Regular cardiac myocyte (primary cell): Measurements from ENCODE around the gene PRSS57. TPM values are rescaled to one million over a fixed set of nuclear protein-coding genes. Genes with fewer than 3 reads are reported as not detected.

Experiments
- total RNA-seq: library from RNA; depleted of rRNA; stranded (reverse); fragments of >200 nt; gene quantifications from 2 replicates; pipeline ENCODE4 v1.2.3, GENCODE V29; 2014

The PRSS57 gene
- total RNA-seq, result not detected in 2 replicates

DNA sequence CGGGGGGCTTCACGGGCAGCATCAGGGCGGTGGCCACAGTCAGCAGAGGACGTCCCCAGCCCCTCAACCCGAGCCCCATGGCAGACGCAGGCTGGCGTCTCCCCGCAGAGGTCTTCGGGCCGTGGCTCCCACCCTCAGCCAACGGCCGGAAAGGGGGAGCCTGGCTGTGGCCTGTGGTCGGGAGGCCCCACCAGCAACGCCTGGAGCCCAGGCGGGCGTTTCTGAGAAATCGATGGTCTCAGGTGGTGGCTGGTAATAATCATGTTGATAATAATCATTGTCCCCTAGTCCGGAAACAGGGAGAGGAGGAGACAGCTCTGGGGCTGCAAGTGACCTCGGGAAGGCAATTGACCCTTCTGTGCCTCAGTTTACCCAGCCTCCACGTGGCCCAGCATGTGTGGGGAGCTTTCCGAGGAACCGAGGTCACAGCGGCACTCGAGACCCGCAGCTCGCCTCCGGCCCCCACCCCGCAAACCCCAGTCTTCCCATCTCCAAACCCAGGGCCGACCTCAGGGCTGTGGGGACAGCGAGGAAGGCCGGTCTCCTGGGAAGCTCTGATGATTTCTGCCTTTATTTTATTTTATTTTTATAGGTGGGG is at the start of gene PRSS57:
PRSS57 (minus strand) TSS at position 101 of the 598 bp plus-strand sequence; CDS start at position 79, 22 bp downstream.

DNA sequence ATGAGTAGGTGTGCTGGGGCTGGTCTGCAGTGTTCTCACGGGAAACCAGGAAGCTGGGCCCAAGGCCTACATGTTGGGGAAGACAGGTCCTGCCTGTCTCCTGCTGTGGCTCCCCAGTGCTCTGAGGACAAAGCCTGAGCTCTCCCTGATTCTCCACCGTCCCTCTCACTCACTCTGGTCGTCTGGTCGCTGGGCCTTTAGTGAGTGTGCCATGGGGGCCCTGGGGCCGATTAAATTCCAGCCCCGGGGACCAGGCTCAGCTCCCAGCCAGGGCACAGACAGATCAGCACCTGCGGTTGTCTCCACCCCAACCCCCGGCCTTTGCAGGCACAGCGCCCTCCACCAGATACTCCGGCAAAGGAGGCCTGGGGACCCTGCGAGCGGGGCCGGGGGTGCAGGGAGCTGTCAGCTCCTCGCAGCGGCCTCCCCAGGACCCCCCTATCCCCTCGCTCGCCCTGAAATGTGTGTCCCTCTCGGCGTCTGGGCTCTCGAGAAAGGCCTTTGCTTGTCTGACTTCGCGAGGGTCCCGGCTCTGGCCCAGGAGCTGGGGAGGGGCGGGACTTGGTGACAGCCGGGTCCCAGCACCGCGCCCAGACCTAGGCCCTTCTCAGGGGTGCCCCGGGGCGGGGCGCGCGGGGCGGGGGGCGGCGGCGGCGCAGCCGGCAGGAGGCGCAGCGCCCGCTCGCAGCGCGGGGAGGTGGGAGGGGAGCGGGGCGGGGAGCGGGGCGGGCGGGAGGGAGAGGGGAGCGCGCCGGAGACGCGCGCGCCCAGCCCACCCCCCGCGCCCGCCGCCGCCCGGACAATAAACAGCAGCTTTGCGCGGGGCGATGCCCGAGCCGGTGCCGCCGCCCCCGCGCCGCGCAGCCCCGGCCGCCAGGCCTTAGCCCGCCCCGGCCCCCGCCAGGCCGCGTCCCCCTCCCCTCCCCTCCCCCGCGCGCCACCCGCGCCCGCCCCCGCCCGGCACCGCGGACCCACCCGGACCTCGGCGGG is 13.2 kb upstream of the PRSS57 start, which contains the start of gene PALM:
PALM (plus strand) TSS at position 782 of the 990 bp plus-strand sequence. CDS start 212 bp downstream, outside the sequence.

GRCh38 chr19:676339-677105 is 18.7 kb downstream of the PRSS57 start, which contains the start of gene FSTL3:
TSS of gene FSTL3 (plus strand) at chr19:676392. CDS start at chr19:676424, 32 bp downstream.

DNA sequence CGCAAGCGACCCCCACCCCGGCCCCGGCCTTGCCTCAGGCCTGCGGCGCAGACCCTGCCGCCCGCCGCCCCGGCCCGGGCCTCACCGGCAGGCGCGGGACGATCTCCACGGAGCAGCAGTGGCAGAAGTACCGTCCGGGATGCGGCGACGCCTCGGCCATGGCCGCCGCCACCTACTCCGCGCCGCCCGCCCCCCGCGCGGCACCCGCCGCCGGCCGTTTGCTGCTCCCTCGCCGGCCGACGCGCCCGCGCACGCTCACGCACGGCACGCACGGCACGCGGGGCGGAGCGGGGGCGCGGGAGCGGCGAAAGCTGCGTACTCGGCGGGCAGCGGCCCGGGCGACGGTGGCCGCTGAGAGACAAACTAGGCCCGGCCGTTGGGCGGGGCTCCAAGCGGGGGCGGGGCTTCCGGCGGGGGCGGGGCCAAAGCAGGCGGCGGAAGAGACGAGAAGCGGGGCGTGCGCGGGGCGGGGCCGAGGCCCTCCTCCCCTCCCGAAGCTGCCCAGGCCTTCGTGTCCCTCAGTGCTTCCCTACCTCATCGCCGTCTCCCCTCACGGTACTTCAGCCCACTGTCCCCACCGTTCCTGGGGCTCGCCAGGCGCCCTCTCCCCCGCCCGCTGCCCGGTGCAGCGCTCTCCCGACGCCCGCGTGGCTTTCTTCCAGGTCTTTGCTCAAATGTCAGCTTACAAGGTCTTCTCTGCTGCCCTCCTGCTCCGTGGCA is 32.1 kb downstream of the PRSS57 start, which contains the start of gene RNF126:
RNF126 (minus strand) TSS at position 253 of the 720 bp plus-strand sequence; CDS start at position 160, 93 bp downstream.

DNA sequence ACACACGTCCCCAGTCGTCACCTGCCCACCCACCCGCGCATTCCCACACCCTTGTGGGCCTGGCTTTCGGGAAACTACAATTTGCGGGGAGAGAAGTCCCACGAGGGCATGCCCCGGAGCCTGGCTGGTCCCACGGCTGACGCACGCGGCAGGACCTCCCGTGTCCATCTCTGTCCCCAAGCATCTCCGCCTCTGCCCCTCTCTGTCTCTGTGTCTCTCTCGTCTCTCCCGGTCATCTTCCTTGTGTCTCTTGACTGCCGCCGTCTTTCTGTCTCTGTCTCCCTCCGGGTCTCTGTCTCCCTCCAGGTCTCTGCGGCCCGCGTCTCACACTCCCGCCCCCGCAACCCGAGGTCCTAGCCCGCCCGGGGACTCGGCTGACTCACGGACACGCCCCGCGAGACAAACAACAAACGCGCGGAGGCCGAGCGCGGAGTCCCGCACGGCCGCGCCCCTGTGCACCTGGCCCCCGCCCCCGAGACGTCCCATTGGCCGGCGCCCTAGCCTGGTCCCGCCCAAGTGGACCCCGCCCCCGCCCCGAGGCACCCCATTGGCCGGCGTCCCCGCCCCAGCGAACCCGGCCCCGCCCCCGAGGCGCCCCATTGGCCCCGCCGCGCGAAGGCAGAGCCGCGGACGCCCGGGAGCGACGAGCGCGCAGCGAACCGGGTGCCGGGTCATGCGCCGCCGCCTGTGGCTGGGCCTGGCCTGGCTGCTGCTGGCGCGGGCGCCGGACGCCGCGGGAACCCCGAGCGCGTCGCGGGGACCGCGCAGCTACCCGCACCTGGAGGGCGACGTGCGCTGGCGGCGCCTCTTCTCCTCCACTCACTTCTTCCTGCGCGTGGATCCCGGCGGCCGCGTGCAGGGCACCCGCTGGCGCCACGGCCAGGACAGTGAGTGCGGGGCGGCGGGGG is 55.7 kb downstream of the PRSS57 start, which contains the start of gene FGF22:
FGF22 (plus strand) TSS at position 627 of the 908 bp plus-strand sequence; CDS start at position 674, 47 bp downstream.

Other genes with a start within 250 kb of the PRSS57 start
- gene SHC2, start 234.4 kb downstream of the PRSS57 start, total RNA-seq, result 1.4 TPM in 1 of 2 replicates, not detected in the other
- gene MADCAM1, start 199.0 kb downstream of the PRSS57 start, total RNA-seq, result under 0.01 TPM in 1 of 2 replicates, not detected in the other
- gene TPGS1, start 188.0 kb downstream of the PRSS57 start, total RNA-seq, result 29.3 and 31.3 TPM in 2 replicates
- 51.3 and 78.8 TPM in 2 replicates for gene CDC34, start 163.7 kb downstream of the PRSS57 start, total RNA-seq
- gene GZMM, start 151.4 kb downstream of the PRSS57 start, total RNA-seq, result 0.28 TPM in 1 of 2 replicates, not detected in the other
- 181 and 379 TPM in 2 replicates for gene BSG, start 122.9 kb downstream of the PRSS57 start, total RNA-seq
- gene HCN2, start 105.6 kb downstream of the PRSS57 start, total RNA-seq, result 1.1 and 1.2 TPM in 2 replicates
- gene POLRMT, start 61.9 kb downstream of the PRSS57 start, total RNA-seq, result 23.7 and 32.0 TPM in 2 replicates
- gene FGF22, start 55.6 kb downstream of the PRSS57 start, total RNA-seq, result not detected in 2 replicates
- 22.0 and 32.0 TPM in 2 replicates for gene RNF126, start 32.2 kb downstream of the PRSS57 start, total RNA-seq
- gene FSTL3, start 19.1 kb downstream of the PRSS57 start, total RNA-seq, result 52.0 and 68.5 TPM in 2 replicates
- 3.8 and 13.8 TPM in 2 replicates for gene PALM, start 13.5 kb upstream of the PRSS57 start, total RNA-seq
- 0.19 and 0.85 TPM in 2 replicates for gene MISP, start 55.7 kb upstream of the PRSS57 start, total RNA-seq
- 56.9 and 163 TPM in 2 replicates for gene PTBP1, start 102.0 kb upstream of the PRSS57 start, total RNA-seq
- gene PLPPR3, start 126.5 kb upstream of the PRSS57 start, total RNA-seq, result 0.56 TPM in 1 of 2 replicates, not detected in the other
- gene AZU1, start 132.4 kb upstream of the PRSS57 start, total RNA-seq, result not detected in 2 replicates
- gene PRTN3, start 145.5 kb upstream of the PRSS57 start, total RNA-seq, result not detected in 2 replicates
- not detected in 2 replicates for gene ELANE, start 156.9 kb upstream of the PRSS57 start, total RNA-seq
- gene CFD, start 164.2 kb upstream of the PRSS57 start, total RNA-seq, result 0.38 and 4.5 TPM in 2 replicates
- gene MED16, start 197.7 kb upstream of the PRSS57 start, total RNA-seq, result 19.2 and 21.3 TPM in 2 replicates
- gene RNU6-9, start 198.0 kb upstream of the PRSS57 start, total RNA-seq, result not detected in 2 replicates
- gene R3HDM4, start 217.8 kb upstream of the PRSS57 start, total RNA-seq, result 18.3 and 18.4 TPM in 2 replicates
- 0.28 TPM in 1 of 2 replicates, not detected in the other for gene KISS1R, start 221.9 kb upstream of the PRSS57 start, total RNA-seq
- 12.7 and 15.1 TPM in 2 replicates for gene ARID3A, start 230.6 kb upstream of the PRSS57 start, total RNA-seq